ENCODE results near the gene ZNF764.

GRCh38 chr16:30561089-30561816 lies 3.1 kb upstream of the ZNF764 start:
- no peak for TF ChIP-seq CTCF (IDR thresholded peaks at IDR 0.05)
- no peak for TF ChIP-seq POLR2A (IDR thresholded peaks at IDR 0.05)
- TF ChIP-seq POLR2AphosphoS5 (IDR thresholded peaks at IDR 0.05), result no peak
